SK-N-MC (cell line): ENCODE results near the gene AKT2.

Experiments
- EZH2 ChIP-seq: fragments of 200-600 bp; sonication (generic); IDR thresholded peaks from one replicate; pipeline ENCODE4 v1.6.1; 2017; ENCODE audit warnings: antibody characterized with exemption
- POLR2AphosphoS5 ChIP-seq: IDR thresholded peaks from 2 replicates; pipeline ENCODE4 v1.6.1; 2012; ENCODE audit warnings: mild to moderate bottlenecking, low read depth, low read length, borderline replicate concordance

DNA sequence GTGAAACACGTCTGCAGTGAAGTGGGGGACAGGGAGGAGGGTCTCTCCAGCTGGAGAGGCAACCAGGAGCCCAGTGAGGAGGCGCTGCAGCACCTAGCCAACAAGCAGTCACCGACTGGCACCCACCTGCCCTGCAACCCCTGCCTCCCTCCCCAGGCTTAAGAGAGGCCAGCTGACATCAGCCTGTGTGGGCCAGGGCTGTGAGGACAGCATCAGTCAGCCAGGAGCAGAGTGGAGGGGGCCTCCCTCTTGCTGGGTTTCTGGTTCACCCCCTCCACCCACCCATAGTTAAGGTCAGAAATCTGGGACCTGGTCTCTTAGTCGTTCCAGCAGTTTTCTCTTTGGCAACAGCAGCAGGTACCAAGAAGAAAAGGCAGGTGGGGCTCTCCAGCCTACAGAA is 33.2 kb downstream of the AKT2 start:
- TF ChIP-seq POLR2AphosphoS5: no peak
- no peak for TF ChIP-seq EZH2
